CD4-positive, alpha-beta T cell treated with Interleukin-4 for 4 hours (primary cell): ENCODE results near the gene RALGAPB.
"Not testable (repeated sequence)": the region's sequence is repeated elsewhere in the genome, so short reads cannot be mapped to it uniquely, and the experiment has no call there.

Experiments
- DNase-seq: peaks from one replicate; pipeline ENCODE4 v3.0.0-alpha.2; 2020

Gene RALGAPB

DNA sequence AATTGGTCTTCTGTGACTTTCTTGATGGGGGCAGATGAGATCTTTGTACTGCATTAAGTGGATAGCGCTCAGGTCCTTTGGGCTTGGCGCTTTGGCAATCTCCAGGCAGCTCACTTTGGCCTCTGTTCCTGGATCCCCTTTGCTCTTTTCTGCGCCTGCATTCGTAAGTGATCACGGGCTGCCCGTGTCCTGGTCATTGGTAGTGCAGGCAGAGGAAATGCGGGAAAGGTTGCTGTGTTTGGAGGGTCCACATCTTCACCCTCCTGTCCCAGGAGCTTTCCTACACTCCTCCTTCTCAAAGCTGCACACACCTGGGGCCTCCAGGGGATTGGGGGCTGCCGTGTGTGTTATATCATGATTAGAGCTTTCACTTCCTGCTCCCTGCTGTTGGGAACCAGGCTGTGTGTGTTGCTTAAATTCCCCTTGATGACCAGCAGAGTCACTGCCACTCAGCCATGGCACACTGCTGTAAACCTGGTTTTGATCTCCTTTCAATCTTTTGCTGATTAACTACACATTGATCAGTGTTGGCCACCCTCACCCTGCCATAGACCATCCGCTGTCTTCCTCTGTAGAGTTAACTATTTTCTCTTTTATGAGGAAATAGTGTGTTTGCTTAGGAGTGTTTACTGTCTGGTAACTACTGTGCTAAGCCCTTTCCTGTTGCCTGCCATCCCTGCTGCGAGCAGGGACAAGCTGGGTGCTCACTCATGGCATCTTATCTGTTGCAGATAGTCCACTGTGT is 24.5 kb upstream of the RALGAPB start:
- no peak for DNase-seq

DNA sequence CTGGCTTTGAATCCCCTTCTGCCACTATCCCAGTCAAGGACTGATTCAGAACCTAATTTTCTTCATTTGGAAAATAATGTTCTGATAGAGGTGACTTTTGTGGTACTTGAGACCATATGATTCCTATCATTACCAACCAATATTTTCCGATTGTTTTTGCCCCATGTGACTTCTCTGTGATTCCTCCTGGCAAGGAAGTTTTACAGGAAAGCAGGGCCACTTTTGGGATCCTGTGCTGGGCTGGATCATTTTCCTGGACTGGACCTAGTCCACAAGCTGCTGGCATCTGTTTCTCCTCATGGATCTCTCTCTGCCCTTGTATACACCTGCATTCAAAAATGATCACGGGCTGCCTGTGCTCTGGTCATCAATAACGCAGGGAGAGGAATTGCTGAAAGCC is 23.6 kb upstream of the RALGAPB start:
- no peak for DNase-seq

DNA sequence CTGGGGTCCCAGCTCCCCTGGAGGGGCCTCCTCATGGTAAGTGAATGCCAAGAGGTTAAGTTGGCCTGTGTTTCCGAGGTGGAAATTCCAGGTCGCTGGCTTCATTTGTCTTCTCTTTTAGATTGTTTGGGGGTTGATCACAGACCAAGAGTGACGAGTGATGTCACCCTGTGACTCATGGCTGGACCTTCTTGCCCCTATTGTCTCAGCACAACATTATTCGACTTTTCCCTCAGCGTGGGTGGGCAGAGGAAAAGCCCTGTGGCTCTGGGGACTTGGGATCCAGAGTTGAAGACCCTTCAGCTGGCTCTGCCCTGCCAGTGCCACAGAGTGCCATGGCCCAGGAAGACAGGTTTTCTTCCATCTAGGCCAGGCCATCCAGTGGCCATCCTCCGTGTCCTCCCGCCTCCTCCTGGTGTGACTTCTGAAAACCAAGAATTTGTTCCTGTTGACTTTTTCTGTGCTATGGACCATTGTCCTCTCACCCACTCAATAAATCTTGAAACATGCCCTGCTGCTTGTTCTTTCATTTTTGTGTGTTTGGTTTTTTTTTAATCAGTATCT is 22.1 kb upstream of the RALGAPB start:
- no peak for DNase-seq

DNA sequence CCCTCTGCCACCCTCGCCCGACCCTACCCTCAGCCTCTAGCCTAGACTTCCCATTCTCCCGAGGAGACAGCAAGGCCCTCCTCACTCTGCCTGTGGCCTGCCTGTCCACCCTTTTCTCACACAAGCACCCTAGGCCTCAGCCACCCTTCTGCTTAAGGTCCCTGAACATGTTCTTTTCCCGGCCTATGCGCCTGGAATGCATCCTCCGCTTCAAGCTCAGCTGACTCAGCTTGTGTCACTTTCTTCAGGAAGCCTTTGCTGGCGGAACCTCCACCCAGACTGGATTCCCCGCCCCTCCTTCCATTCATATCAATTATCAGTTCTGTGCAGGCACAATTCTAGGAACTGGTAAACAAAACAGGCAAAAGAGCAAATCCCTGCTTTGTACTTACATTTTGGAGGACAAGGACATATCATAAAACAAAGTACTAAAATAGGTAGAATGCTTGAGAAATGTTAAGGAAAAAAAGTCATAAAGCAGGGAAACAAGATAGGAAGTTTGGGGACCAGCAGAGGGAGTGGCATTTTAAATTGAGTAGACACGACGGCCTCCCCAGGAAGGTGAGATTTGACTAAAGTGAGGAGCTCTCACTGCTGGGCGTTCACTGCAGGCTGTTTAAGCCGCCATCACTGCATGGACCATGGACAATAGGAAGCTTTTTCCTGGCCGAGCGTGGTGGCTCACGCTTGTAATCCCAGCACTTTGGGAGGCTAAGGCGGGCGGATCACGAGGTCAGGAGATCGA is 19.6 kb upstream of the RALGAPB start:
- no peak for DNase-seq

DNA sequence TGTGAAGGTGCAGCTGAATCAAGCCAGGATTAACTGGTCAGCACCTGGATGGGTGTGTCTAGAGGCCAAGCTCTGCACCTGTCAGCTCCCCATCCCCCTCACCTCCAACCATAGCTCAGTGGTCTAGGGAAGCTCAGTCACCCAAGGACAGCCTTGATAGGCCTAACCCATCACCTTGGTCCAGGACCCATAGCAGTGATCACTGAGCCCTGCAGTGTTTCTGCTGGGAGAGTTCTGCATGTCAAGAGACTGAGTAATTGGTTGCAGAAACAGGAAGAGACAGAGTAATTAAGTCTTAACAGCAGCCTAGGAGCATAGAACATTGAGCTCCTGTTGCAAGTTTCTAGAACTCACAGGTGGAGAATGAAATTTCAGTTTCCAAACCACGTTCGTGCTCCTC is 18.7 kb upstream of the RALGAPB start:
- no peak for DNase-seq

DNA sequence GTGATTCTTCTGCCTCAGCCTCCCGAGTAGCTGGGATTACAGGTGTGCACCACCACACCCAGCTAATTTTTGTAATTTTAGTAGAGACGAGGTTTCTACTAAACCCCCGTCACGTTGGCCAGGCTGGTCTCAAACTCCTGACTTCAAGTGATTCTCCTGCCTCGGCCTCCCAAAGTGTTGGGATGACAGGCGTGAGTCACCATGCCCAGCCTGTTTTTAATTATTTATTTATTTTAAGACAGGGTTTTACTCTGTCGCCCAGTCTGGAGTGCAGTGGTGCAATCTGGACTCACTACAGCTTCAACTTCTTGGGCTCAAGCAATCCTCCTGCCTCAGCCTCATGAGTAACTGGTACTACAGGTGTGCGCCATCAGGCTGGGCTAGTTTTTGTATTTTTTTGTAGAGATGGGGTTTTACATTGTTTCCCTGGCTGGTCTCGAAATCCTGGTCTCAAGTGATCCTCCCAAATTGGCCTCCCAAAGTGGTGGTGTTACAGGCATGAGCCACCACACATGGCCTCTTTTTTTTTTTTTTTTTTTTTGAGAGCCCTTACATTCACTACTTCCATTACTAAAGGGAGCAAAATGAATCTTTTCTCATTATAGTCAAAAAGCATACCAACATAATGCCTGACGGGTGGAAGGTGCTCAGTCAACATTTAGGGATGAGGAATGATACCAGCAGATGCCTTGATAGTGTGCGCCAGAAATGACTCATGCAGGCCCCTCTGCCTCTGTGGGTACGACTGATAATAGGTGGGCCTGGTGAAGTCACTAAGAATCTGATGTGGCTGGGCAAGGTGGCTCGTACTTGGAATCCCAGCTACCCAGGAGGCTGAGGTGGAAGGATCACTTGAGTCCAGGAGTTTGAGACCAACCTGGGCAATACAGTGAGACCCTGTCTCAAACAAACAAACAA is 17.8 kb upstream of the RALGAPB start:
- no peak for DNase-seq

DNA sequence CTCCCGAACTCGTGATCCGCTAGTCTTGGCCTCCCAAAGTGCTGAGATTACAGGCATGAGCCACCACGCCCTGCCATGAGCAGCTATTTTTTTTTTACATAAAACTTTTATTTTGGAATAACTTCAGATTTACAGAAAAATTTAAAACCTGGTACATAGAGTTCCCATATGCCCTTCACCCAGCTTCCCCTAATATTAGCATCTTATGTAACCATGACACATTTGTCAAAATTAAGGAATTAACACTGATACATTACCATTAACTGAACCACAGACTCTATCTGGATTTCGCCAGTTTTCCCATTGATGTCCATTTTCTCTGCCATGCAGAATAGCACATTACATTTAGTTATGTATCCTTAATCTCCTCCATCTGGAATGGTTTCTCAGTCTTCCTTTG is 14.3 kb upstream of the RALGAPB start:
- no peak for DNase-seq

DNA sequence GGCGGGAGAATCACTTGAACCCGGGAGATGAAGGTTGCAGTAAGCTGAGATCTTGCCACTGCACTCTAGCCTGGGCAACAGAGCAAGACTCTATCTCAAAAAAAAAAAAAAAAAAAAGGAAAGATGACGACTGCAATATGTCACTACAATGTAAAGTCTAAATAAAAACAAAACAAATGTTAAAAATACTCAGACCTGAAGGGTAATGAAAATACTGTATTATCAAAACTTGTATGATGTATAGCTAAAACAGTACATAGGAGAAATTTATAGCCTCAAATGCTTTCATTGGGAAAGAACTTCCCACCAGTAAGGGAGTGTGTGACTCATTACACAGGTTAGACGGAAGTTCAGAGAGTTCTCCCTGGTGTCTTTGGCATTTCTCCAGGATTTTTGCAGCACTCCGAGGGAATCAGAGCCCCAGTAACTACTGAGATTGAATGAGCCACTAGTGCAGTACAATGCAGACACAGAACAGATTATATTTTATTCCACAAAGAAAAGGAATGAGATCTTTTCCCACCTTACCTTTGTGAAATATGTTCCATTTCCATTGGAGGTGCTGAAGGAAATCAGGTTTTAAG is 12.5 kb upstream of the RALGAPB start:
- no peak for DNase-seq

DNA sequence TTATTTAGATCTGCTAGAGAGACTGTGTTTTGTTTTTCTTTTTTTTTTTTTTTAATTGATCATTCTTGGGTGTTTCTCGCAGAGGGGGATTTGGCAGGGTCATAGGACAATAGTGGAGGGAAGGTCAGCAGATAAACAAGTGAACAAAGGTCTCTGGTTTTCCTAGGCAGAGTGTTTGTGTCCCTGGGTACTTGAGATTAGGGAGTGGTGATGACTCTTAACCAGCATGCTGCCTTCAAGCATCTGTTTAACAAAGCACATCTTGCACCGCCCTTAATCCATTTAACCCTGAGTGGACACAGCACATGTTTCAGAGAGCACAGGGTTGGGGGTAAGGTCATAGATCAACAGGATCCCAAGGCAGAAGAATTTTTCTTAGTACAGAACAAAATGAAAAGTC is 12.0 kb upstream of the RALGAPB start:
- DNase-seq: not testable (repeated sequence)

DNA sequence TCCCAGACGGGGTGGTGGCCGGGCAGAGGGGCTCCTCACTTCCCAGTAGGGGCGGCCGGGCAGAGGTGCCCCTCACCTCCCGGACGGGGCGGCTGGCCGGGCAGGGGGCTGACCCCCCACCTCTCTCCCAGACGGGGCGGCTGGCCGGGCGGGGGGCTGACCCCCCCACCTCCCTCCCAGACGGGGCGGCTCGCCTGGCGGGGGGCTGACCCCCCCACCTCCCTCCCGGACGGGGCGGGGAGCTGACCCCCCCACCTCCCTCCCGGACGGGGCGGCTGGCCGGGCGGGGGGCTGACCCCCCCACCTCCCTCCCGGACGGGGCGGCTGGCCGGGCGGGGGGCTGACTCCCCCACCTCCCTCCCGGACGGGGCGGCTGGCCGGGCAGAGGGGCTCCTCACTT is 11.5 kb upstream of the RALGAPB start:
- not testable (repeated sequence) for DNase-seq

DNA sequence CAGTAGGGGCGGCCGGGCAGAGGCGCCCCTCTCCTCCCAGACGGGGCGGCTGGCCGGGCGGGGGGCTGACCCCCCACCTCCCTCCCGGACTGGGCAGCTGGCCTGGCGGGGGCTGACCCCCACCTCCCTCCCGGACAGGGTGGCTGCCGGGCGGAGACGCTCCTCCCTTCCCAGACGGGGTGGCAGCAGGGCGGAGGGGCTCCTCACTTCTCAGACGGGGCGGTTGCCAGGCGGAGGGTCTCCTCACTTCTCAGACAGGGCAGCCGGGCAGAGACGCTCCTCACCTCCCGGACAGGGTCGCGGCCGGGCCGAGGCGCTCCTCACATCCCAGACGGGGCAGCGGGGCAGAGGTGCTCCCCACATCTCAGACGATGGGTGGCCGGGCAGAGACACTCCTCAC is 11.1 kb upstream of the RALGAPB start:
- DNase-seq: not testable (repeated sequence)

DNA sequence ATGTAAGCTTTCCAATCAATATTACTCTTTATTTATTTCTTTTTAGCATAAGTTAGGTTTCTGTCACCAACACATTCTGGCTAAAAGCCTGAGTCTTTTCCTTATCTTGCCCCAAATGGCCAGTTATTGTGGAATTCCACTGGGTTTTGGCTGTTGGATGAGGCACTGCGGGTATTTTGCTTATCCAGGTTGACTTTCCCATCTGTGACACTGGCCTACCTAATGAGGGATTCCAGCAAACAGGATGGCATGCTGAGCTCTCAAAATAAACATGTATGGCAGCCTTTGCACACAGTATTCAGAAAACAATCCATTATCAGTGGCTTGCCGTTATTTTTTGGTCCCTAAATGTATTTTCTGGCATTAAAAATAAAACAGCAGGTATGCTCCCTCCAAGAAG is 6.5 kb upstream of the RALGAPB start:
- DNase-seq: no peak

DNA sequence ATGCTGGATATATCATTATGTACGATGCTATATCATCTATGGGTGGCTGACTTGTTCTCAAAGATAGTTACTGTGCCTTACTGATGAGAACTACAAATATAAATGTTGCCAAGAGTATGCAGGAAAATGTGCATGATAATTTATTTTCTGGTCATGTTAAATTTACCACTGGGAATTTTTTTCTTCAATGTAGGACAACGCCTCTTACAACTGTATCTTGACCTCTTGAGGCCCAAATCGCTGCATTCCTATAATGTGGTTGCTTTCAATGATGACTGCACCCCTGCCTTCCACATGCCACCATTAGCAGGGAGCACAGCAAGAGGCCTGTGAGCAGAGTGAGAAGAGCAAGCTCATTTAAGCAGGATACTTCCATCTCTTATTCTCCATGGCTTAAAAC is 5.7 kb upstream of the RALGAPB start:
- DNase-seq: no peak

DNA sequence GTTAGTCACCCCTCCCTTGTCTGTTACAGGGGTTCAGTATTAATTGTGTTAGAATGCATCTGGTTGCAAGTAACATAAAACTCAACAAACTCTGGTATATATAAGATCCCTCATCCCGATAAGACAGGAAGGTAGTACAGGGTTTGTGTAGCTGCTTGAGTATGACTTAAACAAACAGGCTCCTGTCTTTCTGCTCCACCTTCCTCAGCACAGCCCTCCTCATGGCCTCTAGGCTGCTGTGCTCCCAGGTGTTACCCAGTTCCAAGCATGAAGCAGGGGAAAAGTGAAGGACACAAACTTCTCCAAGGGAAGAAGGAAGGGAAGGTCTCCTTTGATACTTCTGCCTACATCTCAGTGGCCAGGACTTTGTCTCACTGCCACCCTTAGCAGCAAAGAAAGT is 1.4 kb upstream of the RALGAPB start:
- no peak for DNase-seq

DNA sequence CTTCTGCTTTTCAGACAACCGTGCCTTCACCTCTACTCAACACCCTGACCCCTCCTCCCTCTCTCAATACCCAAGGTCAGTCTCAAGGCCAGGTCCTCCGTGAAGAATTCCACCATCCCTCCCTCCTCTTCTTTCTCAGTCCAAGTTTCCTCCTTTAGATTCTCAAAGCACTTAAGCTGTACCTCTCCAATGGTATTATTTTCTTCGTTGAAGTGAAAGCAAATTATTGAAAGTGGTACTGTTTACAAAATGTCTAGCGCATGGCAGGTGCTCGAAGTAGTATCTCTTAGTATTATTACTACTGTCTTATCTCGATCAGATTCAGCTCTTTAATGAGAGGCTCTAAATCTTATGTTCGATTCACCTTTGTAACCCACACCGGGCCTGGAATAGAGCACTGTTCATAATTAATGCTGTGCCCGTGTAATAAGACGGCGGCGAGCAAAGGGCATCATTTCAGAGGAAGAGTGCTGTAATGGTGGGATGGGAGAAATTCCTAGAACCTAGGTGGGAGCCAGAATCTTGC is 593 bp upstream of the RALGAPB start:
- DNase-seq: no peak

DNA sequence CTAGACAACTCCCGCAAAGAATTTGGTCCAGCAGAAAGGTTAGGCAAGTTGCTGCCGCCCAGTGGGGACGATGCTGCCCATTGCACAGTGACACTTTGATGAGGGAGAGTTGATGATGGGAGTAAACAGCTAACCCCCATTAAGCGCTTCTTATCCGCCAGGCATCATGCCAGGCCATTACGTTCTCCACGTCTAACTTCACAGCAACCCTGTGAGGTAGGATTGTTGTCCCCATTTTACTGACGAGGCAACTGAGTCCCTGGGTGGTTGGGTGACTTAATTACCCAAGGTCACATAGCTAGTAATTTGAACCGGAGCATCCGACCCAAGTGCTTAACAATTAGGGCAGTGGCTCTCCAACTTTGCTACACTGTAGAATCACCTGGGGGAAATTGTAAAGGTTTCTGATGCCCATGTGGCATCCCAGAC is 738 bp downstream of the RALGAPB start:
- DNase-seq: no peak

DNA sequence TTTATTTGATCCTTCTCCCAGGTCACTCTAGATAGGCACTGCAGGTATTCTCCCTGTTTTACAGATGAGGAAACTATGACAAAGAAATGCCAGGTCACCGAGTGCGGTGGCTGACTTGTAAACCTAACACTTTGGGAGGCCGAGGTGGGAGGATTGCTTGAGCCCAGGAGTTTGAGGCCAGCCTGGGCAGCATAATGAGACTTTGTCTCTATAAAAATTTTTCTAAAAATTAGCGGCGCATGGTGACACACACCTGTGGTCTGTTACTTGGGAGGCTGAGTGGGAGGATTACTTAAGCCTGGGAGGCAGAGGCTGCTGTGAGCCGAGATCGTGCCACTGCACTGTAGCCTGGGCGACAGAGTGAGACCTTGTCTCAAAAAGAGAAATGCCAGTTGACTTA is 5.1 kb downstream of the RALGAPB start:
- no peak for DNase-seq

DNA sequence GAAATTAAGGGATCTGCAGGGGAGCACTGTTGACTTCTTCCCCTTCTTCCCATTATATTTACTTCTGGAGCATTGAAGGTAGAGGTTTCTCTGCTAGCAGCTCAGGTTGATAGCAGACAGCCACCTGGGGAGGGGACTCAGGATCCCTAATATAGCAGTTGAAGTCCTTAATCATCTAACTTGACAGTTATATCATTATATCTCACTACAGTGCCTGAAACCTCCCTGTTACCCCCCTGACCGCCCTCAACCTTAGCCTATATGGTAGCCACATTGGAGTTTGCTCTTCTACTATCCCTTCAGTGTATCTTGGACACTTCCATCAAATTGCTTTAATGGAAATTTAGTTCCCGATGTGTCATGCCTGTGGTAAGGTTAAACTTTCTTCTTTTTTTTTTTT is 7.0 kb downstream of the RALGAPB start:
- DNase-seq: no peak

DNA sequence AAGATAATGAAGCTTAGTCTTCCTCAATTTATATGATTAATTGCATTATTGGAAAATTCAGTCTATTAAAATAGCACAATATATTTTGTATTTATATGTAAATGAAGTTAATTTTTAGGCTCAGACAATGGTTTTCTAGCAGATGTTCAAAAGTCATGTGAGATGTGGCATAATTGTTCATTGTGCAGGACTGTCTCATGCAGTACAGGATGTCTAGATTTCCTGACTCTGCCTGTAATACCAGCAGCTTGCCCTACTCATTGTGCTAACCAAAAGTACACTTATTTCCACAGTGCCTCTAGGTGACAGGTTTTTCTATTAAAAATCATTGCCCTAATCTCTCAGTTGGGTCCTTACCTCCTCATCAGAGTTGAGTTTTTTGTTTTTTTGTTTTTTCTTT is 12.4 kb downstream of the RALGAPB start:
- DNase-seq: no peak

DNA sequence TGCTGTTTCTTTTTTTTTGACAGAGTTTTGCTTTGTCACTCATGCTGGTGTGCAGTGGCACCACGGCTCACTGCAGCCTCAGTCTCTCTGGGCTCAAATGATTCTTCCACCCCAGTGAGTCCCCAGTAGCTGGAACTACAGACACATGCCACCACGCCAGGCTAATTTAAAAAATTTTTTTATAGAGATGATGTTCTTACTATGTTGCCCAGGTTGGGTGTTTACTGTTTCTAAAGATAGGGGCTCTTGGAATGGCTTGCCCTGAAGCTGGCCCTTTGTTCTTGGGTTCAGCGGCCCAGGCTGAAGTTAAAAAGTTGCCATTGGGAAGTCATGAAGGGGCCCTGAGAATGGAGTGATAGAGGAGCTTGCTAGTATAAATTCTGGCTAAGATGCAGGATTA is 16.5 kb downstream of the RALGAPB start:
- DNase-seq: no peak

DNA sequence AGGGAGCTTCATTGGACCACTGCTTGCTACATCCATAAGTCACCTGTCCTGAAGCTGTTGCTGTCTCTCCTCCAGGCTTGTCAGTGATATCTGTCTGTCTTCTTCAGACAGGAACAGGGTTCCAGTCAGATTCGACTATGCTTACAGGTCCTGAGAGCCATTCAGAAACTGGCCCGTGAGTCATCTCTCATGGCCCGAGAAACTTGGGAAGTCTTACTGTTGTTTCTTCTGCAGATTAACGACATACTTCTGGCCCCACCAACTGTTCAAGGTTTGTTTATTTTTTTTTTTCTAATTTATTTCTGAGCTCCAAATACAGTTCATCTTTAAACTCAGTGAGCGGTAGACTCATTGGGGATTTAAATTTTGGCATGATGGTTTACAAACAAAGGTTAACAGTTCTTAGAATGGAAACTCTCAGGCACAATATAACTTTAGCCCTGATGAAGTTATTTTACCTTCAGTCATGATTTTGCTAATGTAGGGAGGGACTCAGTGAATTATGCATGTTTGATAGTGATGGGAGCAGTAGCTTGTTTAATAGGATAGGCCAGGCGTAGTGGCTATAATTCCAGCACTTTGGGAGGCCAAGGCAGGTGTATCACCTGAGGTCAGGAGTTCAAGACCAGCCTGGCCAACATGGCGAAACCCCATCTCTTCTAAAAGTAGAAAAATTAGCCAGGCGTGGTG is 24.7 kb downstream of the RALGAPB start:
- no peak for DNase-seq

DNA sequence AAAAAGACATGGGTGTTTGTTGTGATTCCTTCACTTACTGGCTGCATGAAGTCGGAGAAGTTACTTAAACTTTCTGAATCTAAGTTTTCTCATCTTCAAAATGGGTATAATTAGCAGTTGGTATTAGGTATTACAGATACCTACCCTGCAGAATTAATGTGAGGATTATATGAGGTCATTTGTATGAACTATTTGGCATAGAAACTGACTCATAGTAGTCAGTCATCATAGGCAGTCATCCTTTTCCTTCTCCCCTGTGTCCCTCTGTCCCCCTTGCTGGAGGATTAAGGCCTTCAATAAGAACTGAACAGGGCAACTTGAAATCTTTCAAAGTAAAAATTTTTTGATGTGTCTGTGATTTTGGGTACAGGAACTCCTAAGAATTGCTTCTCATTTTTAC is 26.3 kb downstream of the RALGAPB start:
- no peak for DNase-seq
